GM18505 (cell line): ENCODE measurements around the gene C10orf67.

ENCODE experiments used
- ATAC-seq: cut with Tn5 transposase; IDR thresholded peaks from one replicate; pipeline ENCODE4 v1.9.1; 2021; ENCODE audit not compliant: unreplicated experiment
- POLR2A ChIP-seq: IDR thresholded peaks from 4 replicates; pipeline ENCODE4 v1.6.1; 2011; ENCODE audit warnings: borderline replicate concordance; ENCODE audit not compliant: insufficient read depth, insufficient read length; ENCODE audit errors: extremely low read depth

Gene C10orf67

DNA sequence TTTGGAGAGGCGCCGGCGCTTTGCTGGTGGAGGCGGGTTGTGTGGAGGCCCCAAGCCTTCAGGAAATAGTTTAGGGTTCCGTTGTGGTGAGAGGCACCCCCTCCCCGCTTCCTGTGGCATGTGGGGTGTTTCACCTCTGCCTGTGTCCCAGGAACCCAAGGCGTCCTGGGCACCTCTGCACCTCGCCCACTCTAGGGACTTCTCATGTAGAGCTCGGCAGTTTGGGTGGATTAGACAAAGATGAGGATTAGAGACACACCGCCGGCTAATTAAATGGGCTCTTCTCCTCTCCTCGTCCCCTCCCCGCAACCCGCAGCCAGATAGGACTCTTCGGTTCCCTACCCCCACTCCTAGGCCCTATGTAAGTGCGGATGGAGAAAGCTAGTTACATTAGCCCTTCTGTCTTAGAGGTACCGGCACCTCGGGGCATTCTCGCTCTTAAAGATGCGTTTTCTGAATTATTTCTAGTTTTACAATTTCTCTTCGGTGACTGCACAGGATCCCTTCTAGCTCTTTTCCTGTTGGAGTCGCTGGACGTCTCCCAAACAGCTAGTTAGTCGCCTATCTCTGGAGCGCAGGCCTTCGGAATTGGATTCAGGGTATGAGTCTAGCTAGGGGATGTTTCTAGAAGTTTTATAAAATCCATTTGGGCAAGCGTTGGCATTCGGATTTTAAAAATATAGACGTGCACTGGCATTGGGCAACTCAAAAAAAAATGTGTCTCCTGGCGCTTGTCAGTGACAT is 144.7 kb downstream of the C10orf67 start:
- ATAC-seq = no peak

DNA sequence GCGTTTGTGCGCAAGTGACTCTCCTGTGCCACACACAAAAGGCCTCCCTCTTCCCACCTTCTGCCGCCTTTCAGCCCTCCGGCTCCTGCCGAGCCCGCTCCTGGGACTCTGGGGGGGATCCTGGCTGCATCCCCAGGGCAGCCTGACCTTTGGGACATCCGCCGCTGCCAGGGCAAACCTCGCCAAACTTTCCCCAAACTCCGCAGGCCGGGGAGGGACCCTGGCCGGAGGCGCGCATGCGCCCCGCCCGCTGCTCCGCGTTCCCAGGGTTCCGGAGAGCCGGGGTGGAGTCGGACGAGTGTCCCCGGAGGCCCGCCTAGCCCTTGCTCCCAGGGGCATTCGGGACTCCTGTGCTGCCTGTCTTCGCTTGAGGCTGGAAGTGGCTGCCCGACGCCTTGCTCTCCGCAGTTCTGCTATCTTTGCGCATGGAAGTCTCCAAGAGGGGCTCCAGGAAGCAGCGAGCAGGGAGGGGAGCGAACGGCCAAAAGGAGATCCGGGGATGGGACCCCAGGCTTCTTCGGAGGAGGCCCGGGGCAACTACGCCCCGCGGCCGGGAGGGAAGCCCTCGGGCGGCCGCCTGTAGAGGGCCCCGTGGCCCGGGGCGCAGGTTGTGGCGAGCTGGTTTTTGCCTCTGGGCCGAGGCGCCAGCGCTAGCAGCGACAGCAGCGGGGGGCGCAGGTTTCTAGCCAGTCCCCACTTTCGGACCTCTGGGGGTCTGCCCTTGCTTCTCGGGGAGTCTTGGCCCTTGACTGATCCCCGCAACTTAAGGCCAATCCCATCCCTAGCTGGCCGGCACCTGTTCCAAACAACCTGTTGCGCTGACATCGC is 145.4 kb downstream of the C10orf67 start:
- ATAC-seq = no peak
- no peak for TF ChIP-seq POLR2A

More for the DNA sequence above, 144.7 kb downstream of the C10orf67 start:
- no peak for TF ChIP-seq POLR2A

DNA sequence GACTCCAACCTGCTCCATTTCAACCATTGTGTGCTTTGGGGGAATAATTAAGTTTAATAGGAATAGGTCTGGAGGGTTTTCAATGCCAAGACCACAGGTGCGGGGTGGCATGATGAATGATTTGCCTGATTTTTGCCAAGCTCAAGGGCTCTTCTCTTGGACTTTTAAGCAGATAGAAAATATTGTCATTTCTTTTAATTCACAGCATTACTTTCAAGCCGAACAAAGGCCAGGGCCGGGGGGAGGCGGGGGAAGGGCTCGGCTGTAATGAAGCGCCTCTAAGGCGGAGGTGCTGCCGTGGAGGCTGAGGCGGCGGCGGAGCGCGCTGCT is 146.0 kb downstream of the C10orf67 start:
- ATAC-seq = no peak
- no peak for TF ChIP-seq POLR2A

DNA sequence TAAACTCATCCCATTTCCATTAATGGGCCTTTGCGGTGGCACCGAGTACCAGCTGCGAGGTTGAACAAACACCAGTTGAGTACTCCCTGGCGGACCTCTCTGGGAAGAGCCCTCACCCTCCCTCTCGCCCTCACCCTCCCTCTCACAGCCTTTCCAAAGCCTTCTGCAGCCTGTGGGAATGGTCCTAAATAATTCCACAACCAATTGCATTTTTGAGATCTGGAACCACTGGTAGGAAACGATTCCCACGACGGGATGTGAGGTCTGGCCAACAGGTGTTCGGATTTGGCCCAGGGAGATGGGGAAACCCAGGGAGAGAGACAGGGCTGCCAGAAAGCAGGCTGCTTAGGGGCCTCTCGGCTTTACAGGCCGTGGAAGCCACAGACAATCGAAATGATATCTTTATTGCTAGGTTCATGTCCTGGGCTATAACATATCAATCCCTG is 147.2 kb downstream of the C10orf67 start:
- ATAC-seq = no peak
- TF ChIP-seq POLR2A = no peak

DNA sequence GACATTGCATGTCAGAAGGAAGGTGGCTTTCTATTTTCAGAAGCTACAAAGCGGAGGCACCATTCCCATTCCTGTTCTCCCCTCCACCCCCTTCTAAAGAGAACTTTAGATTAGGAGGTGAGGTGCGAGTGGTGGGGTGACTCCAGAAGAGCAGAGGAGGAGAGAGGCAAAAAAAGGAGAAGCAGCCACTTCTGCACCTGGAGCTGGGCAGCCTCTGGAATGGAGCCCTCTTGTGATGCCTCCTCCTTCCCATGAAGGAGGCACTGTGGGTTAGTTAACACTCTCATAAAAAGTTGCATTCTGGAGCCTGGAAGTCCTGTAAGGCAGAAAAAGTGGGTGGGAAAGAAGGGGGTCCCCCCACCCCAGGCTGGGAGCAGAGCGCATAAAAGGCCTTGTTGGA is 147.7 kb downstream of the C10orf67 start:
- TF ChIP-seq POLR2A = no peak
- ATAC-seq = no peak

DNA sequence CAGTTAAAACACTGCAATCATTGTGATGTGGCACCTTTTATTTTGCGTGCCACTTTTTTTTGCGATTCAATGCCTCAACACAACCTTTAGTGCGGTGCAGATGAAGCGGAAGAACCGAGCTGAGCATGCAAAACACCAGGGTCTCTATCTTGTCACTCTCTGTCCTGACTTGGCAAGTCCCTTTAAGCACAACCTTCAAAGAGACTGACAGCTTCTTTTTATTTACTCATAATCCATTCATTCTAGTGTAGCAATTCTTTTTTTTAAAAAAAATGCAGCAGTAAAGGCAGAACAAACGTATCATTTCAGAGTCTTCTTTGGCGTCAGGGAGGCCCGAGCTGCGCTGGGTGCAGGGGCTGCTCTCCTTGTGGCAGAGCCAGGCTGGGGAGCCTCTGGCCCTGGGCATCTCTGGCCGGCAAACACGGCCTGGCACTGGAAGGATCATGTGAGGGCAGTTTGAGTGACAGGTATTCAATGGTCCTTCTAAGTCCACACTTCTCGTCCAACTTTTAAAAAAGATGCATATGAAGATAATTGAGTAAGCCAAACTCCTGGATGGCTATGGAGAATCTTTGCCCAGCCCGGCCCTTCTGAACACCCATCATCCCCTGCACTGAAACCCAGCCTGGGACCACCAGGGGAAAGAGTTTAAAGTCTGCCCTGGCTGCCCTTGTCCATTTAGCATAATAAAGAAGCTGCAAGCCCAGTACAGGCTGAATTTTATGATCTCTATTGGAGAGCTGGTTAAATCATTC is 148.6 kb downstream of the C10orf67 start:
- no peak for TF ChIP-seq POLR2A
- no peak for ATAC-seq

DNA sequence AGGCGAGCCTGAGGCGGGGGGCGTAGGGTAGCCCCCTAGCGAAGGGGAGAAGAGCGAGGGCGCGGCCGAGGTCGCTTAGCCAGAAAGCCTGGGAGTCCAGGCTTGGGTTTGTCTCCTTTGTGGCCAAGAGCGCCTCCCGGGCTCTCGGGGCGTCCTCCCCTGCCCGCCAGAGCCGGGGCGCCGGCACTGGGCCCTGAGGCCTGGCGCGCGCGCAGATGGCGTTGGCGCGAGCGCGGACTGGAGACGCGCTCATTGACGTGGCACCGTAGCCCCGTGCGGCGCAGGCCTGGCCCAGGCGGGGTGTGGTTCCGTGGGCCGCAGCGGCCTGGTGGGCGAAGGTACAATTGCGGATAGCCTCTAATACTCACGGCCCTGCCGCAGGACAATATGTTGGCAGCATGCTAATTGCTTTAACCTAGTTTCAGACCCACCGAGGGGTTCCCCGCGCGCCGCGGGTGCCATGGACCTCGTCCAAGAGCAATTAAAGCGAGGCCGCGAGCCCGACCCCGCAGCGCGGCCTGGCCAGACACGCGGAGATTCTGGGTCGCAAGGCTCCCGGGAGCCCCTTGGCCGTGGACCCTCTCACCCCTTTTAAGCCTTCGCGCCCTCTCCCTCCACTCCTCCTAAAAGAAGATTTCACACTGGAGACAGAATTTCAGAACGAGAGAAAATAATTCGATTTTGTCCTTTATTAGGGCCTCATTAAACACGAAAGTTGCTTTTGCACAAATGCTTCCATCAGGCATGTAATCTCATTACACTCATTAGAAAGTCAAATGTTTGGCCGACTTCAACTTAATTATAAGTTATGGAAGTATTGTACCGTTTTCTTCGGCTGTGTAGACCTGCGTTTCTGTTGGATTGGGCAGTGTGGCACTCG is 149.4 kb downstream of the C10orf67 start:
- no peak for ATAC-seq
- no peak for TF ChIP-seq POLR2A

DNA sequence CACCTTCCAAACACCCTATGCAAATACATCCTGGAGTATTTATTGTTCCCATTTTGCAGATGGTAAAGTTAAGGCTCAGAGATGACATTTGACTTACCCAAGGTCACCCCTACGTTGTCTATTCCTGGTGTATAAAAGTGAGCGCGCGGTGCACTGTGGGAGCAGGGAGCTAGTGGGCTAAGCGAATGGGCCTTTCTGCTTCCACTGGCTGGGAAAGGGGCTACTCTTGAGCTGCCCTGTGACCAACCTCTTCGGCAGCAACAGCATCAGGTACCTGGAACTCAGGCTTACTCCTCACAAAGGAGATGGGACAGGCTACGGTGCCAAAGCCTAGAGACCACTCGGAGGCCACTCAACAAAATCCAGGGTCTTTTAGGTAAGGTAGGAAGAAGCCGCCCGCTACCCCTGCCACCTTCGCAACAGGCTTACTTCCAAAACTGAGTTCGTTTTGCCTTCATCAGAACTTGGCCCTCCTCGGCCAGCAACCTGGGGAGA is 150.1 kb downstream of the C10orf67 start:
- TF ChIP-seq POLR2A = no peak
- no peak for ATAC-seq

DNA sequence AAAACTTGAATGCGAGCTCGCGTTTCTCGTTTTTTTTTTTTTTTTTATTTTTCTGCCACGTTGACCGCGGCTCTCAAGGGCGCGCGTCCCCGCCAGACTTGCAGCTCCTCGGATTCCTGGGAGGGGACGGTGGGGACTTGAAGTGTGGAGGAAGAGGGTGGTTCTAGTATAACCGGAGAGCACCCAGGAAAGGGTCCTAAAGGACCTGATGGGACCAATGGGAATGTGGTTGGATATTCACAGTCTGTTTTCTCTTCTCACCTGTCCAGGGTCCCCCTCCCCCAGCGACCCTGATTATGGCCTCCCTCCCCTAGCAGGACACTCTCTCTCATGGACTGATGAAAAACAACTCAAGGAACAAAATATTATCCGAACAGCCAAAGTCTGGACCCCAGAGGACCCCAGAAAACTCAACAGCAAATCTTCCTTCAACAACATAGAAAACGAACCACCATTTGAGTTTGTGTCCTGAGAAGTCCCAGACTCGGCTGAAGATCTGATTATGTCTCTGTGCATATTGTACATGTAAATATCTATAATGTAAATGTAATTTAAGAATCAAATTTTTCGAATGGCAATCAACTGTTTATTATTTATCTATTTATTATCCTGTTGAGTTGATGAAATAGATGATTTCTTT is 151.0 kb downstream of the C10orf67 start:
- no peak for ATAC-seq
- no peak for TF ChIP-seq POLR2A

DNA sequence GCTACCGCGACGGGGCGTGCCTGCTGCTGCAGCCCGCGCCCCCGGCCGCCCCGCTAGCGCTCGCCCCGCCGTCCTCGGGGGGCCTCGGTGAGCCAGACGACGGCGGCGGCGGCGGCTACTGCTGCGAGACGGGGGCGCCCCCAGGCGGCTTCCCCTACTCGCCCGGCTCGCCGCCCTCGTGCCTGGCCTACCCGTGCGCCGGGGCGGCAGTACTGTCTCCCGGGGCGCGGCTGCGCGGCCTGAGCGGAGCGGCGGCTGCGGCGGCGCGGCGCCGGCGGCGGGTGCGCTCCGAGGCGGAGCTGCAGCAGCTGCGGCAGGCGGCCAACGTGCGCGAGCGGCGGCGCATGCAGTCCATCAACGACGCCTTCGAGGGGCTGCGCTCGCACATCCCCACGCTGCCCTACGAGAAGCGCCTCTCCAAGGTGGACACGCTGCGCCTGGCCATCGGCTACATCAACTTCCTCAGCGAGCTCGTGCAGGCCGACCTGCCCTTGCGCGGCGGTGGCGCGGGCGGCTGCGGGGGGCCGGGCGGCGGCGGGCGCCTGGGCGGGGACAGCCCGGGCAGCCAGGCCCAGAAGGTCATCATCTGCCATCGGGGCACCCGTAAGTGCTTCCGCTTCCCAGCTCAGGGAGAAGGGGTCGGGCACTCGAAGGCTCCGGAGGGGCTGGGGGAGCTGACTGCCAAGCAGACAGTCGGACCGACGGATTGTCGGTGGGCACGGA is 151.7 kb downstream of the C10orf67 start:
- ATAC-seq = no peak

More for the DNA sequence above, 151.7 kb downstream of the C10orf67 start:
- TF ChIP-seq POLR2A = no peak
